BJ (cell line): ENCODE measurements around the gene CTR9. TPM values are rescaled to one million over a fixed set of nuclear protein-coding genes. Genes with fewer than 3 reads are reported as not detected.
"Not testable (repeated sequence)": the region's sequence is repeated elsewhere in the genome, so short reads cannot be mapped to it uniquely, and the experiment has no call there.

Experiments
- CTCF ChIA-PET: fragments of 350-600 bp; formaldehyde crosslinking; extraction: SDS; loops from one replicate; lab custom pipeline; 2021; ENCODE audit warnings: antibody characterized with exemption, inconsistent platforms; lab: Yijun Ruan, JAX
- POLR2A ChIA-PET: fragments of 300-600 bp; sonication (Branson Sonifier 250); formaldehyde crosslinking; extraction: SDS; loops from one replicate; lab custom pipeline; 2021; ENCODE audit warnings: antibody characterized with exemption; lab: Charles Lee
- DNase-seq: peaks from one replicate; pipeline ENCODE4 v3.0.0-alpha.2; 2011; ENCODE audit warnings: low read depth
- H3K27me3 ChIP-seq: 2 replicates; pipeline ENCODE4 v1.6.0; 2011; ENCODE audit warnings: low read length; ENCODE audit not compliant: control insufficient read depth, insufficient read depth
- H3K36me3 ChIP-seq: 2 replicates; pipeline ENCODE4 v1.5.1; 2011; ENCODE audit warnings: low read length; ENCODE audit not compliant: control insufficient read depth, insufficient read depth
- H3K4me3 ChIP-seq: 2 replicates; pipeline ENCODE4 v1.5.1; 2011; ENCODE audit warnings: low read depth, mild to moderate bottlenecking, control low read depth, low read length
- polyA plus RNA-seq: library from polyadenylated mRNA; depleted of rRNA; stranded (reverse); fragments of >200 nt; gene quantifications from 2 replicates; pipeline ENCODE4 v1.2.3, GENCODE V29; 2011
- TF ChIP-seq, protein P1 (sequence below): IDR thresholded peaks from 2 replicates; pipeline ENCODE4 v1.5.1; 2011; ENCODE audit warnings: low read depth, mild to moderate bottlenecking, control low read depth, inconsistent platforms, low read length, moderate library complexity; ENCODE audit not compliant: insufficient read depth

The CTR9 gene
- polyA plus RNA-seq, 1 experiment, result 6.6 TPM

DNA sequence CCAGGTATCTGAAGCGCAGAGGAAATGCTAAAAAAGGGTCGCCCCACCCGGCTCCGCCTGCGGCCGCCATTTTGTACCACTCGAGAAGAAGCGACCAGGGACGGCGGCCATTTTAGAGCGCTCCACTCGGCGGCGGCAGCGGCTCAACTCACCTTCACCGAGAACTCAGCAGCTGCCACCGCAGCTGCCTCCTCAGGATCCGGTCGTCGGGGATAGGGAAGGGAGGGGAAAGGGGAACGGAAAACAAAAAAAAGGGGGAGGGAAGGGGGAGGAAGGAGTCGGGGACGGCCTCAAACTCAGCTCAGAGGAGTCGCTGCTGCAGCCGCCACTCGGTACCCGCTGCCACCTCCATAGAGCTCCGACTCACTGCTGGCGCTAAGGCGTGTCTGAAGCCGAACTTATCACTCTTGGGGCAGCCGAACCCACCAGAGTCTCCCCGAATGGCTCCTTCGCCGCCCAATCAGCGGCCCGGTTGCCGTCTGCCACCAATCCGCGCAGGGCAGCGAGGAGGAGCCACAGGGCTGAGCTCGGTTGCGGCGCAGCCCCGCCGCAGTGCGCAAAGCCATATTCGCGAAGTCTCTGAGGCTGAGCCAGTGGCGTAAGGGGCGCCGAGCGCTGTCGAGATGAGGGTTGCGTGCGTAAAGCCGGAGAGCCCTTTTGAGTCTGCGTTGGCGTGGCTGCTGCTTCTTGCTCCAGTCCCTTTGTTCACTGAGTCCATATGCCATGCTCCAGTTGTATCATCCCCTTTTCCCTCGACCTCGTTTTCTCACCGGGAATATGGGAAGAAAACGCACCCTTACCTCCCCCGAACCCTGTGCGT lies 57.7 kb downstream of the CTR9 start, which contains the start of gene EIF4G2:
EIF4G2 (minus strand) TSS at position 374 of the 820 bp plus-strand sequence.
- DNase-seq, result peak; percentile 94

DNA sequence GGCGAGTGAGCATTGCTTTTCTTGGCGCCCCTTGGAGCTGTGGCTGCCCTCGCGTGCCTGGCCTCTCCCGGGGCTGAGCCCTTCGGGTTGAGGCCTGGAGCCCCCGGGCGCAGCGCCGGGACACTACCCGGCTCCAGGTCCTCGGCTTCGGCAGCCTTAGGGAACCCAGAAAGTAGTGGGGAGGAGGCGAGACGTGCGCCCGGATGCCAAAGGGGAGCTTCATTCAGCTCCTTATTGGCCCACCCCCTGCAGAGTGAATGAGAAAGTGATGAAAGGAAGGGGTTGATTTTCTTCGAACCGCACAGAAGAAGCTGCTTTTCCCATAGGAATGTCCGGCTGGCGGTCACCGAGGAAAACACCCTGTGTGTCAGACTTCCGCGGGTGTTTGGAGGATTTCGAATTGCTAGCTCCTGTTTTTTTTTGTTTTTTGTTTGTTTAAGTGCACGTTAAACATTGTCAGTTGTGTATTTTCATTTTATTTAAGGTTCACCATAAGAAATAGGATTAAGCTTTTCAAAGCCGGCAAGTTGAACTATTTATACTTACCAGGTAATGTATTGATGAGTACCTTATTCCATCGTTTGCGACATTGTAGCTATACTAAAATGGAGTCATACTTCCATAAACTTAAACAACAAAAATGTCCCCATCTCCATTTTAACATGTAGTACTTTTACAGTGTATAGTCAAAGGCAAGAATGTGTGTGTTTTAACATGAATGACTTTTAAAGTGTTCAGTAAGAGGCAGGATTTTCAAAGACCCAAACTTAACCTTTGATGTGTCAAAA lies 58.5 kb downstream of the CTR9 start:
- peak; percentile 21 for DNase-seq
- ChIA-PET CTCF (interaction anchor here (0.6 to 2.7 kb wide), 9 partner anchors 10 to 212 kb away, joined by 3 to 10 read pairs (median 4); no protein-coding TSS in a partner anchor), POLR2A (interaction anchor here (0.6 to 2.1 kb wide), 16 partner anchors 9 to 395 kb away, joined by 3 to 24 read pairs (median 4); partner anchors contain the start of genes CTR9 and ZBED5)
- no peaks in the 10 kb centered on the region for H3K27me3 ChIP-seq
- TF ChIP-seq, protein P1, sequence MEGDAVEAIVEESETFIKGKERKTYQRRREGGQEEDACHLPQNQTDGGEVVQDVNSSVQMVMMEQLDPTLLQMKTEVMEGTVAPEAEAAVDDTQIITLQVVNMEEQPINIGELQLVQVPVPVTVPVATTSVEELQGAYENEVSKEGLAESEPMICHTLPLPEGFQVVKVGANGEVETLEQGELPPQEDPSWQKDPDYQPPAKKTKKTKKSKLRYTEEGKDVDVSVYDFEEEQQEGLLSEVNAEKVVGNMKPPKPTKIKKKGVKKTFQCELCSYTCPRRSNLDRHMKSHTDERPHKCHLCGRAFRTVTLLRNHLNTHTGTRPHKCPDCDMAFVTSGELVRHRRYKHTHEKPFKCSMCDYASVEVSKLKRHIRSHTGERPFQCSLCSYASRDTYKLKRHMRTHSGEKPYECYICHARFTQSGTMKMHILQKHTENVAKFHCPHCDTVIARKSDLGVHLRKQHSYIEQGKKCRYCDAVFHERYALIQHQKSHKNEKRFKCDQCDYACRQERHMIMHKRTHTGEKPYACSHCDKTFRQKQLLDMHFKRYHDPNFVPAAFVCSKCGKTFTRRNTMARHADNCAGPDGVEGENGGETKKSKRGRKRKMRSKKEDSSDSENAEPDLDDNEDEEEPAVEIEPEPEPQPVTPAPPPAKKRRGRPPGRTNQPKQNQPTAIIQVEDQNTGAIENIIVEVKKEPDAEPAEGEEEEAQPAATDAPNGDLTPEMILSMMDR, result no peak
- H3K4me3 ChIP-seq, result peak overlapping the region; percentile 50
- H3K36me3 ChIP-seq, result peaks cover 5% of the 10 kb centered on the region; the same call in 1 of the 2 replicates

More for the DNA sequence above, 57.7 kb downstream of the CTR9 start, which contains the start of gene EIF4G2:
- Histone ChIP-seq H3K4me3 (peak within 1 kb of the TSS; percentile 98), H3K36me3 (peaks cover 8% of the 10 kb centered on the region; the same call in 1 of the 2 replicates), H3K27me3 (no peaks in the 10 kb centered on the region)
- TF ChIP-seq, protein P1, result 0 out of 2 replicates have a peak, but pooled peaks have one; percentile 1
- ChIA-PET POLR2A (interaction anchor here (0.6 to 2.1 kb wide), 18 partner anchors 9 to 1063 kb away, joined by 3 to 24 read pairs (median 4); partner anchors contain the start of genes CTR9 and ZBED5), CTCF (interaction anchor here (0.6 to 2.7 kb wide), 9 partner anchors 9 to 213 kb away, joined by 3 to 10 read pairs (median 4); no protein-coding TSS in a partner anchor)

DNA sequence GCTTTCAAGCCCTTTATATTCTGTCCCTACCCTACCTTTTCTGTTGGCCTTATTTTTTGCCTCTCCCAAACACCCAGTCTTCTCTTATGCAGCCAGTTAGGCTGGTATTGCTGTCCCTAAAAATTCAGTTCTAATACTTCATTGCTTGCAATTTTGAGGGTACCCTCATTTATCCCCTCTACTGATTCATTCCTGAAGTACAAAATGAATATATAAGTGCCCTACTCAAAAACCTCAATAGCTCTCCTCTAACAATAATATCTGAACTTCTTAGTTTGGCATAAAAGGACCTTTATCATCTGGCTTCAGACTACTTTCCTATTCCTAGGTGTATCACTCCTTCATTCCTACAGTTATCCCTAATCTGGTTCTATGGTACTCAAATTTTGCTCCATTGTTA lies 62.9 kb downstream of the CTR9 start:
- TF ChIP-seq, protein P1, result no peak
- Histone ChIP-seq H3K36me3 (no peaks in the 10 kb centered on the region), H3K4me3 (no peak overlapping the region), H3K27me3 (no peaks in the 10 kb centered on the region)
- DNase-seq, result no peak
- ChIA-PET POLR2A (no interaction called here), CTCF (interaction anchor here (0.6 kb wide), 1 partner anchor 1596 kb away, joined by 3 read pairs; no protein-coding TSS in a partner anchor)

DNA sequence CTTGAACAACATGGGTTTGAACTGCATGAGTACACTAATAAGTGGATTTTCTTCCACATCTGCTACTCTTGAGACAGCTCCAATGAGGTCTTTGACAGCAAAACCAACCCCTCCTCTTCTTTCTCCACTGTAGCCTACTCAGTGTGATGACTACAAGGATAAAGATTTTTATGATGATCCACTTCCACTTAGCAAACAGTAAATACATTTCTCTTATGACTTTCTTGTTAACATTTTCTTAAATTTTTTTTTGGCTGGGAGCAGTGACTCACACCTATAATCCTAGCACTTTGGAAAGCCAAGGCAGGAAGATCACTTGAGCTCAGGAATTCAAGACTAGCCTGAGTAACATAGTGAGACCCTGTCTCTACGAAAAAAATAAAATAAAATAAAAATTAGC lies 67.5 kb downstream of the CTR9 start:
- TF ChIP-seq, protein P1, result no peak
- no peaks in the 10 kb centered on the region for H3K36me3 ChIP-seq
- ChIA-PET CTCF (interaction anchor here (1.5 kb wide), 1 partner anchor 81 kb away, joined by 3 read pairs; no protein-coding TSS in a partner anchor), POLR2A (interaction anchor here (0.6 to 1.0 kb wide), 3 partner anchors 8 to 514 kb away, joined by 3 to 12 read pairs (median 4); partner anchors contain the start of gene EIF4G2)
- H3K4me3 ChIP-seq, result no peak overlapping the region
- DNase-seq, result peak; percentile 95
- H3K27me3 ChIP-seq, result no peaks in the 10 kb centered on the region

DNA sequence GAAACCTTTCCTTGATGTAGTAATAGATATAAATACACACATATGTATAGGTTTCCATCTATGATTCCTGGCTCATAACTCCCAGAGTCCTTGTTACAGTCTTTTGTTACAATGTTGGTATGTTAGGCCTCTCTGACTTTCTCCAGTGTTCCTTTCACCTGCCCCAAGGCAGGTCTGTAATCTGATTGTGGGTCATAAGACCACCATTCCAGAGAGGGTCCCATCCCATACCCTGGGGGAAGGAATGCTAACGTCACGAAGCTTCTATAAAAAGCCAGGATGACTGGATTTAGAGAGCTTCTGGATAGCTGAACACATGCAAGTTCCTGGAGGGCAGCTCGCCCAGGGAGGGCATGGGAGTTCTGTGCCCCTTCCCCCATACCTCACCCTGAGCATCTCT lies 71.4 kb downstream of the CTR9 start:
- H3K4me3 ChIP-seq, CTCF ChIA-PET, POLR2A ChIA-PET, H3K27me3 ChIP-seq, H3K36me3 ChIP-seq, DNase-seq: not testable (repeated sequence)
